Duodenal mucosa (tissue), 2 donors: ENCODE data around the gene ECEL1.

Experiments used
- H3K27ac ChIP-seq: one replicate; pipeline ENCODE4 v1.7.0; 2013; ENCODE audit warnings: low read depth, low read length
- H3K27me3 ChIP-seq, 2 donors: one replicate each; pipeline ENCODE4 v1.7.0; 2013; ENCODE audit warnings: low read length in 2 of 2, control low read depth in 1 of 2; ENCODE audit not compliant: insufficient read depth in 2 of 2, control insufficient read depth in 1 of 2
- H3K36me3 ChIP-seq, 2 donors: one replicate each; pipeline ENCODE4 v1.7.0; 2013; ENCODE audit warnings: low read length in 2 of 2, control low read depth in 1 of 2; ENCODE audit not compliant: insufficient read depth in 2 of 2, control insufficient read depth in 1 of 2
- H3K4me1 ChIP-seq, 2 donors: one replicate each; pipeline ENCODE4 v1.7.0; 2013; ENCODE audit warnings: low read length in 2 of 2, control low read depth in 1 of 2; ENCODE audit not compliant: insufficient read depth in 2 of 2, control insufficient read depth in 1 of 2
- H3K4me3 ChIP-seq, 2 donors: one replicate each; pipeline ENCODE4 v1.7.0; 2013; ENCODE audit warnings: low read length in 2 of 2, low read depth in 1 of 2
- H3K9ac ChIP-seq, 2 donors: one replicate each; pipeline ENCODE4 v1.7.0; 2013; ENCODE audit warnings: low read length in 2 of 2, low read depth in 1 of 2
- H3K9me3 ChIP-seq, 2 donors: one replicate each; pipeline ENCODE4 v1.7.0; 2013; ENCODE audit warnings: low read length in 2 of 2, control low read depth in 1 of 2; ENCODE audit not compliant: control insufficient read depth in 1 of 2

ECEL1 gene

DNA sequence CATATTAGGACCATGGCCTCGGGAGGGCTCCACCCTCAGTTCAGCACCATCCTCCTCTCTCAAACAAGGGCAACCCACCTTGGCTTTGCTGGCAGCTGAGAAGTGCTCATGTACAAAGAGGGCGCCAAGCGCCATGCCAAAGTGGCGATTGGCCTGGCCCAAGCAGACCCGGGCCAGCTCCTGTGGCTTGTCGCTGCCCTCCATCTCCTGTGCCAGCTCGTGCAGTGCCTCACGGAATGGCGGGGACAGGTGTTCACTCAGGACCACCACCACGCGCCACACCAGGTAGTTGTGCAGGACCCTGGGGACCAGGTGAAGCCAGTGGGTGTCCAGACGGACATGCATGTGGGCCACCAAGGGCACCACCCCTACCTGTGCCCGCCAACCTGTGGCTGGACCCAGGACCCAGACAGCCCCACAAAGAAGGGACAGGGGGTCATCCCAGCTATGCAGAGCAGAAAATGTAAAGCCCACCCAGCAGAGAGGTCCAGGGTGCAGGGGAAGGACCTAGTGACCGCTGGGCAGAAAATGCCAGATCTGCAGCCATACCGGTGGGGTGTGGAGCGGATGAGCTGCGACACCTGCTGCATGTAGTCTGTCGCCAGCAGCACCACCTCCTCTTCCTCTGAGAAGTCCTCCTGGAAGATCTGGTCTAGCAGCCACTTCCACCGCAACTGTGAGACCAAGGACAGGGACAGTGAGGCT lies 3.6 kb downstream of the ECEL1 start:
- H3K4me1 ChIP-seq, result no peaks in the 10 kb centered on the region
- H3K4me3 ChIP-seq, result no peak overlapping the region
- H3K27ac ChIP-seq, result no peak overlapping the region
- H3K36me3 ChIP-seq, result no peaks in the 10 kb centered on the region
- H3K9ac ChIP-seq, result no peak overlapping the region
- peaks cover 35% of the 10 kb centered on the region in 2 donors for H3K27me3 ChIP-seq
- H3K9me3 ChIP-seq, result no peaks in the 10 kb centered on the region

- no peak overlapping the region for H3K9ac ChIP-seq
- H3K36me3 ChIP-seq, result no peaks in the 10 kb centered on the region
- no peak overlapping the region for H3K4me3 ChIP-seq
- no peaks in the 10 kb centered on the region for H3K9me3 ChIP-seq
- H3K4me1 ChIP-seq, result no peaks in the 10 kb centered on the region
- H3K27ac ChIP-seq, result no peak overlapping the region
- H3K27me3 ChIP-seq, result peaks cover 30 to 33% of the 10 kb centered on the region in 2 donors
These were observed 4.2 kb downstream of the ECEL1 start for GRCh38 chr2:232483311-232483922.

DNA sequence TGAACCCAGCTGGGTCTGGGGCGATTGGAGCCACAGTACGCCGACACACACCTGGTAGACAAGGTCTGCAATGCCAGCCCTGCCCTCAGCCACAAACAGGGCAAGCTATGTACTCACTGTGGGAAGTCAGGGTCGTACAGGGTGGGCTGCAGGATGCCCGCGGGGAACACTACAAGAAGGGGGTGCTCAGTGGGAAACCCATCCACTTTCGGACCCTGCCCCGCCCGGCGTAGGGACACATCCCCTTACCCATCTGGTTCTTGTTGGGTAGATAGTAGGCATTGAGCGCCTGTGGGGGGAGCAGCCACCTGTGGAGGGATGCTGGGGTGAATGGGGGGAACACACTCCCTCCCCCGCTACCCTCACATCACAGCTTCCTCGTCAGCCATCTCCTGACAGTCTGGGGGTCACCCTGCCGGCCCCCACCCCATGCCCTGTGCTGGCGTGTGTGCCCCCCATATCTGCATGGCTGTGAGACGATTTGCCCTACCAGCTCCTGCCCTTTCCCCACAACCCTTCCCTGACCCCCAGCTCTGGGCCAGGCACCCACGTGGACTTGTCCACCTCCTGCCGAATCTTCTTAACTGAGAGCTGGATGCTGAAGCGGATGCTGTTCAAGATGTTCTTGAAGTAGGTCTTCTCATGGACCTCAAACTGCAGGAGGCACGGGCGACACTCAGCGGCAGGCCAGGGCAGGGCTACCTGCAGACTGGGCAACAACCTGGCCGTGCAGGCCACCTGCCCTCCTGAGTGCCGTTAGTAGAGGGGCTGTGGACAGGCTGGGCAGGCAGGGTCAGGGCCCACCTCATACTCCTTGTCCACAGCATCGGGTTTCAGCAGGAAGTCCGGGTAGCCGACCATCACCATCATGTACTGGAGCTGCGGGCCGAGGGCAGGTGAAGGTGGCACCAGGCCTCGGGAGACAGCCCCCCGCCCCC lies 5.1 kb downstream of the ECEL1 start:
- Histone ChIP-seq H3K4me1 (no peaks in the 10 kb centered on the region), H3K9me3 (no peaks in the 10 kb centered on the region), H3K9ac (no peak overlapping the region), H3K36me3 (no peaks in the 10 kb centered on the region), H3K4me3 (no peak overlapping the region), H3K27ac (no peak overlapping the region), H3K27me3 (peaks cover 24 to 28% of the 10 kb centered on the region in 2 donors)

DNA sequence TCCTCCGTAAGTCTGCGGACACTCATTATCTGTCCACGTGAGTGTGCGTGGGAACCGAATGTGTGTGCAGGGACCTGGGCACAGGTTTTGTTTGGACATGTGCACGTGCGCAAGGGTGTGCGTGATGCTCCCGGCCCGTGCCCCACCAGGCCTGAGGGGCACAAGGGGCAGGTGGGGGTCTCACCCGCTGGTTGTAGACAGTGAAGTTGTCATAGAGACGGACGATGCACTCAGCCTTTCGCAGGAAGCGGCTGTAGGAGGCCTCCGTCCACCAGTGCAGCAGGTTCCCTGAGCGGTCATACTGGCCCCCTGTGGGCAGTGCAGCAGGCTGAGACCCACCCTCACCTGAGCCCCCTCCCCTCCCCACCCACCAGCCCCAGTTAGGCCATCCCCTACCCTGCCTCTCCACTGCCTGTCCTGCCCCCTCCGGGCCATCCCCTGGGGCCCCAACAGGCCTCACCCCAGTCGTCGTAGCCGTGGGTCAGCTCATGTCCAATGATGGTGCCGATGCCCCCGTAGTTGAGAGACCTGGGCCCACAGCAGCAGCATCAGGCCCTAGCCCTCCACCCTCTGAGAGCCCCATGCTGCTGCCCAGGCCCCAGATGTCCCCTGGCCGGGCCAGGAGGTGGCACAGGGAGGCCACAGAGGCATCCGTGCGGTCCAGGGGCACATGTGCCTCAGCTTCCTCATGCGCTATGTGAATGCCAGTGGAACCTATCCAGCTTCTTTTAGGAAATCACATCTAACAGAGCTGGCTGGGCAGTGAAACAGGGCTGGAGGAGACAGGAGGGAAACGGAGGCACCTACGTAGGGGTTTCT lies 6.1 kb downstream of the ECEL1 start:
- Histone ChIP-seq H3K36me3 (no peaks in the 10 kb centered on the region), H3K4me3 (no peak overlapping the region), H3K27ac (no peak overlapping the region), H3K4me1 (no peaks in the 10 kb centered on the region), H3K27me3 (peaks cover 20 to 21% of the 10 kb centered on the region in 2 donors), H3K9ac (no peak overlapping the region), H3K9me3 (no peaks in the 10 kb centered on the region)

DNA sequence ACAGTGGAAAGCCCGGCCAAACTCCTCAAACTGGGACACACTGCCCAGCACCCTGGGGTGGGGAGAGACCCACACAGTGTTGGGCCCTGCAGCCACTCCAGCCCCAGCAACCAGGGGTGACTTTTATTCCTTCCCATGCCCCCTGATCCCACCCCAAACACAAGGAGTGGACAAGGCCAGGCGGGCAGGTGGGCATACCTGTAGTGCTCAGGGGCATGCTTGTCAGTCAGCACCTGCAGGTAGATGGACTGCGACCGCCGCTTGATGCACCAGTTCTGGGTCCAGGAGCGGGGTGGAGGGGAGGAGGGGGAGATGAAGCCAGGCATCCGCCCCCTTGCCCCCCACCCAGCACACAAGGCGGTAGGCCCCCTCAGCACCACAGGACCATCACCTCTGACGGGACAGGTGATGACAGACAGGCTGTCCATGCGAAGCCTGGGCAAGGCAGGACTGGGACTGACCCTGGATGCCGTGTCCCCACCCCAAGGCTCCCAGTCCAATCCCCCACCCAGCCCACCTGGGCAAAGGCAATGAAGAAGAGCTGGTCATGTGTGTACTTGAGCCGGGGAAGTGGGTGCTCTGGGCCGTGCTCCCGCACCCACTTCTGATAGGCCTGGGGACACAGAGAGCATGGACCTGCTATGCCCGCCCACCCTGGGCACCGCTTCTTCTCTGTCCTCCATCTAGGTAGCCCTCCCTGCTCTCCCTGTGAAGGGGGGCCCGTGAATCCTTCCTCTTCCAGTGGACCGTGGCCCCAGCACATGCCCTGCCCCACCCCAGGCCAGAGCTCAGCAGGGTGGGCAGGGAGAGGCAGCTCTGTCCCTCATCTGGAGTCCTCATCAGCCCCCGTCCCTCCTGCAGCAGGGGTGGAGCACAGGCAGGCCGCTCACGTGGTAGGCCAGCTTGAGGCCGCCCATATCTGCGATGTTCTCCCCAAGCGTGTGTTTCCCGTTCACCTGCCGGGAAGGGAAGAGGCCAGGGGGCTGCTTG lies 7.1 kb downstream of the ECEL1 start:
- H3K4me3 ChIP-seq, result no peak overlapping the region
- no peak overlapping the region for H3K9ac ChIP-seq
- H3K27me3 ChIP-seq, result peaks cover 15 to 21% of the 10 kb centered on the region in 2 donors
- no peaks in the 10 kb centered on the region for H3K9me3 ChIP-seq
- no peaks in the 10 kb centered on the region for H3K36me3 ChIP-seq
- H3K27ac ChIP-seq, result no peak overlapping the region
- no peaks in the 10 kb centered on the region for H3K4me1 ChIP-seq

DNA sequence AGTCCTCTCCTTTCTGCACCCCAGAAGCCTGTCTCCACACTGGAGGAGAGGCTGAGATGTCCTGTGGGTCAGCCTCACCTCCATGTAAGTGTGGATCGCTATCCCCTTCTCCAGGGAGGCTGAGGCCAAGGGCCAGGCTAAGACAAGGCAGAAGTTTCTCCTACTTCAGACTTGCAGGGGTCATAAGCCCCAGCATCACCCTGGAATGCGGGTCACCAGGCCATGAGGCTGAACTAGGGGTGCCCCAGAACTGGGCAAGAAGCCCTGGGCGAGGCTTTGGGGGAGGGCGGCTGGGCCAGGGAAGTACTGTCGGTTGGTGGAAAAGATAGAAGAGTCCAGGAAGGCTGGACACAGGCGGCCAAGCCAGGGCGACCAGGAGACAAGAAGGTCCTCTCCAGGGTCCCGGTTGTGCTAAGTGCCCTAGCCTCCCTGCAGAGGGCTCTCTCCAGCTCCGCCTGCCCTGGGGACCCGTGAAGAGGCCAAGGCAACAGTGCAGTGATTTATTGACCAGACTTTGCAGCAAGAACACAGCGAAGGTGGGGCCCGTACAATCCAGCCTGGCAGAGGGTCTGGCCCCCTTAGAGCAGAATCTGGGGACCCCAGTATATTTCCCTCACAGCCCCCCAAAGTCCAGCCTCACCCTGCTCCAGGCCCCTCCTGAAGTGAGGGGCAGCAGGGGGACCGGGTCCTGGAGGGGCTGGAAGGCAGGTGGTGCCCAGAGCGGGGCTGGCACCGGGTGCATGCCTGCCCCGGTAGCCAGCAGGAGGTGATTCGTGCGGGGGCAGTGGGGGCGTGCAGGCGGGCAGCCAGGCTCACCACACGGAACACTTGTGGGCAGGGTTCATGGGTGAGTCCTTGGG lies 8.1 kb downstream of the ECEL1 start:
- no peaks in the 10 kb centered on the region for H3K36me3 ChIP-seq
- H3K4me1 ChIP-seq, result no peaks in the 10 kb centered on the region
- no peak overlapping the region for H3K4me3 ChIP-seq
- H3K9me3 ChIP-seq, result no peaks in the 10 kb centered on the region
- no peak overlapping the region for H3K9ac ChIP-seq
- no peak overlapping the region for H3K27ac ChIP-seq
- H3K27me3 ChIP-seq, result peaks cover 12 to 13% of the 10 kb centered on the region in 2 donors

GRCh38 chr2:232478571-232479340 lies 8.9 kb downstream of the ECEL1 start:
- peaks cover 5 to 9% of the 10 kb centered on the region in 2 donors for H3K27me3 ChIP-seq
- H3K9me3 ChIP-seq, result no peaks in the 10 kb centered on the region
- H3K9ac ChIP-seq, result no peak overlapping the region
- H3K27ac ChIP-seq, result no peak overlapping the region
- no peaks in the 10 kb centered on the region for H3K36me3 ChIP-seq
- no peaks in the 10 kb centered on the region for H3K4me1 ChIP-seq
- no peak overlapping the region for H3K4me3 ChIP-seq
